Esophagus squamous epithelium (tissue), 5 donors: Measurements from ENCODE around the gene SYT2. TPM values are rescaled to one million over a fixed set of nuclear protein-coding genes. Genes with fewer than 3 reads are reported as not detected.
"Not testable (repeated sequence)": the region's sequence is repeated elsewhere in the genome, so short reads cannot be mapped to it uniquely, and the experiment has no call there.

Experiments
- DNase-seq: peaks from one replicate; lab custom pipeline; 2025; lab: John Stamatoyannopoulos, UW
- H3K27ac ChIP-seq, 4 donors: fragments of 200-600 bp; sonication (generic); one replicate each; pipeline ENCODE4 v1.5.1; 2016 to 2019; ENCODE audit warnings: mild to moderate bottlenecking in 1 of 4
- H3K27me3 ChIP-seq, 4 donors: fragments of 200-600 bp; sonication (generic); 1 replicate in 3 of 4; 2 replicates in 1 of 4; pipeline versions ENCODE4 v1.5.1 to v1.6.0; 2017 to 2021; ENCODE audit warnings: antibody characterized with exemption in 1 of 4
- H3K36me3 ChIP-seq, 3 donors: fragments of 200-600 bp; sonication (generic); one replicate each; pipeline ENCODE4 v1.5.1; 2016 to 2019
- H3K4me1 ChIP-seq, 3 donors: fragments of 200-600 bp; sonication (generic); one replicate each; pipeline ENCODE4 v1.5.1; 2017 to 2019
- H3K4me3 ChIP-seq, 4 donors: fragments of 200-600 bp; sonication (generic); 1 replicate in 3 of 4; 2 replicates in 1 of 4; pipeline ENCODE4 v1.5.1; 2016 to 2019; ENCODE audit warnings: mild to moderate bottlenecking in 2 of 4, moderate library complexity in 1 of 4
- H3K9me3 ChIP-seq, 3 donors: fragments of 200-600 bp; sonication (generic); one replicate each; pipeline ENCODE4 v1.5.1; 2016 to 2019
- POLR2A ChIP-seq, 4 donors: fragments of 450-650 bp; IDR thresholded peaks; one replicate each; pipeline ENCODE4 v1.6.1; 2017; ENCODE audit warnings: antibody characterized with exemption in 4 of 4, mild to moderate bottlenecking in 4 of 4, moderate library complexity in 3 of 4
- WGBS, 2 donors: methylation state at CpG; one replicate each; pipeline ENCODE4 v1.1.5; 2018; 5-methylcytosine and 5-hydroxymethylcytosine counted together
- intact Hi-C: fragments of 100-400 bp; cut with DNase I; formaldehyde crosslinking; loops from one replicate; pipeline ENCODE4 v1.15.0; 2022
- total RNA-seq, 4 donors: library from RNA; depleted of rRNA; stranded (reverse); fragments of >200 nt; gene quantifications; one replicate each; pipeline ENCODE4 v1.1.0, GENCODE V29; 2016
- TF ChIP-seq, protein P1 (sequence below), 6 experiments: fragments of 450-650 bp in 4 of 6; fragments of 200-600 bp in 2 of 6; sonication (generic) in 2 of 6; IDR thresholded peaks; one replicate each; pipeline ENCODE4 v1.5.1; 2016 to 2019; ENCODE audit warnings: antibody characterized with exemption in 6 of 6, mild to moderate bottlenecking in 4 of 6, moderate library complexity in 4 of 6
- donor health status: DM: yes; HTN: yes; CAD: no.

Gene SYT2
- total RNA-seq, 4 donors from 2014 or later = not detected

DNA sequence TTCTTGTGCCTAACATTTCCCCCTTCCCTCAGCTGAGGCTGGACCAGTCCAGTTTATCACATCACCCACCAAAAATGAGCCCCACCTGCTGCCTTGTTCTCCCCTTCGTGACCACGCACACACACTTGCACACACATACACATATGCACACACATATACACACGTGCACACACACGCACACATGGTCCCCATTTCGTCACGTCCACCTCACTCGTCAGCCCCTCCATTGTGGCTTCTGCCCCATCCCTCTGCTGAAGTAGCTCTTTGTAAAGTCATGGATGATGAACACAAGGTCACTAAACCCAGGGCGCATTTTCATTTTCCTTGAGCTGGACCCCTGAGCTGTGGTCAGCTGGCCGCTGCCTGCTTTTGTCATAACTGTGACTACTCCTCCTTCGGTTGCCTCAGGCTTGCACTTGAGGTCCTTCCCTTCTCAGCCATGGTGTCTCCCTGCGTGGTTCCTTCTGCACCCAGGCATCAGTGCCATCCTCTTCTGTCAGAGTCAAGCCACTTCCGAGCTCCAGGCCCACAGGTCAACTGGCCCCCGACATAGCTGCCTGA lies 93.8 kb downstream of the SYT2 start:
- Histone ChIP-seq H3K4me1 (peaks cover 12 to 32% (median 18%) of the 10 kb centered on the region in 3 donors), H3K27ac (no peak overlapping the region), H3K27me3 (peaks cover 0 to 29% (median 0%) of the 10 kb centered on the region in 4 donors), H3K9me3 (no peaks in the 10 kb centered on the region), H3K36me3 (no peaks in the 10 kb centered on the region), H3K4me3 (no peak overlapping the region)
- TF ChIP-seq, protein P1, sequence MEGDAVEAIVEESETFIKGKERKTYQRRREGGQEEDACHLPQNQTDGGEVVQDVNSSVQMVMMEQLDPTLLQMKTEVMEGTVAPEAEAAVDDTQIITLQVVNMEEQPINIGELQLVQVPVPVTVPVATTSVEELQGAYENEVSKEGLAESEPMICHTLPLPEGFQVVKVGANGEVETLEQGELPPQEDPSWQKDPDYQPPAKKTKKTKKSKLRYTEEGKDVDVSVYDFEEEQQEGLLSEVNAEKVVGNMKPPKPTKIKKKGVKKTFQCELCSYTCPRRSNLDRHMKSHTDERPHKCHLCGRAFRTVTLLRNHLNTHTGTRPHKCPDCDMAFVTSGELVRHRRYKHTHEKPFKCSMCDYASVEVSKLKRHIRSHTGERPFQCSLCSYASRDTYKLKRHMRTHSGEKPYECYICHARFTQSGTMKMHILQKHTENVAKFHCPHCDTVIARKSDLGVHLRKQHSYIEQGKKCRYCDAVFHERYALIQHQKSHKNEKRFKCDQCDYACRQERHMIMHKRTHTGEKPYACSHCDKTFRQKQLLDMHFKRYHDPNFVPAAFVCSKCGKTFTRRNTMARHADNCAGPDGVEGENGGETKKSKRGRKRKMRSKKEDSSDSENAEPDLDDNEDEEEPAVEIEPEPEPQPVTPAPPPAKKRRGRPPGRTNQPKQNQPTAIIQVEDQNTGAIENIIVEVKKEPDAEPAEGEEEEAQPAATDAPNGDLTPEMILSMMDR (IDR thresholded peaks at IDR 0.05) = no peak
- TF ChIP-seq POLR2A (IDR thresholded peaks at IDR 0.05) = no peak
- DNase-seq = no peak
- intact Hi-C loops = no loop called here
- WGBS, 2 donors = 67 to 89% methylated on average over 13 of the region's 13 CpGs

DNA sequence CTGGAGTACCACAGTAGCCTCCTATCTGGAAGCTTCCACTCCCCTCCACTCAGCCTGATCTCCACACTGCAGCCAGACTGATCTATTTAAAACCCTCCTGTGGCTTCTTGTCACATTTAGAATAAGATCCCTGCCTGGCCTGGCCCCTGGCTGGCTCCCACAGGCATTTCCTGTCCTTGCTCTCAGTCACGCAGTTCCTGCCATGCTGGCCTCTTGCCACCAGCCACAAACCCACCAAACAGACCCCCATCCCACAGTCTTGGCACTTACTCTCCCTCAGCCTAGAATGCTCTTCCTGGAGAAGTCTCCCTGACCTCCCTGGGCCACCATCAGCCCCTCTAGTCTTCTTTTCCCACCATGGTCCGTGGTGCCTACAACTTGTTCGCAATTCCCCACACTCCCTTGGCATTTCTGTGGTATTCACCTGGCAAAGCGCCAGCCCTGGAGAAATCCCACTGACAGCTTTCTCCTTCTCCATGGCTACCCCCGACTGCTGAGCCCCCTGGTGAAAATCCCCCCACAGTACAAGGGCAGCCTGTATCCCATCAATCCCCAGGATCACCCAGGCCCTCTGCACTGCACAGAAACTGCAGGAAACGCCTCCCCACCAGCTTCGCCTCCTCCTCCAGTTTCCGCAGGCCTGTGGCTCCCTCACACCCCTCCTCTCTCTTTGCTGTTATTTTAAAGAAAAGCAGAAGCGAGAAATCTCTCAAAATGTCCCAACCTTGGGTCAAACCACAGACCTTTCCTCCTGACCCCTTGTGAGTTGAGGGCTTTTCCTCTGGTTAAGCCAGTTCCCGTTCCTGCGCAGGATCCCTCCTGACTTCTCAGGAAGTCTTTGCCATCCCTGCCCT lies 94.5 kb downstream of the SYT2 start:
- no peak overlapping the region for H3K4me3 ChIP-seq
- H3K4me1 ChIP-seq = peaks cover 12 to 32% (median 18%) of the 10 kb centered on the region in 3 donors
- intact Hi-C loops = no loop called here
- TF ChIP-seq POLR2A (IDR thresholded peaks at IDR 0.05) = no peak
- TF ChIP-seq, protein P1 (IDR thresholded peaks at IDR 0.05) = no peak
- no peak for DNase-seq
- H3K9me3 ChIP-seq = no peaks in the 10 kb centered on the region
- H3K27ac ChIP-seq = peak overlapping the region in 2 of 4 donors; percentile 42 to 49
- H3K36me3 ChIP-seq = no peaks in the 10 kb centered on the region
- peaks cover 0 to 22% (median 0%) of the 10 kb centered on the region in 4 donors for H3K27me3 ChIP-seq
- 34 to 47% methylated on average over 10 to 11 of the region's 11 CpGs for WGBS, 2 donors

GRCh38 chr1:202615208-202615500 lies 95.1 kb downstream of the SYT2 start:
- H3K9me3 ChIP-seq, H3K4me3 ChIP-seq, DNase-seq, intact Hi-C loops, H3K36me3 ChIP-seq: not testable (repeated sequence)
- Histone ChIP-seq H3K4me1 (peaks cover 12 to 32% (median 18%) of the 10 kb centered on the region in 3 donors), H3K27me3 (peaks cover 0 to 16% (median 0%) of the 10 kb centered on the region in 4 donors), H3K27ac (peak overlapping the region in 2 of 4 donors; percentile 42 to 49)
- WGBS, 2 donors = 57 to 100% methylated on average over 1 of the region's 1 CpG

DNA sequence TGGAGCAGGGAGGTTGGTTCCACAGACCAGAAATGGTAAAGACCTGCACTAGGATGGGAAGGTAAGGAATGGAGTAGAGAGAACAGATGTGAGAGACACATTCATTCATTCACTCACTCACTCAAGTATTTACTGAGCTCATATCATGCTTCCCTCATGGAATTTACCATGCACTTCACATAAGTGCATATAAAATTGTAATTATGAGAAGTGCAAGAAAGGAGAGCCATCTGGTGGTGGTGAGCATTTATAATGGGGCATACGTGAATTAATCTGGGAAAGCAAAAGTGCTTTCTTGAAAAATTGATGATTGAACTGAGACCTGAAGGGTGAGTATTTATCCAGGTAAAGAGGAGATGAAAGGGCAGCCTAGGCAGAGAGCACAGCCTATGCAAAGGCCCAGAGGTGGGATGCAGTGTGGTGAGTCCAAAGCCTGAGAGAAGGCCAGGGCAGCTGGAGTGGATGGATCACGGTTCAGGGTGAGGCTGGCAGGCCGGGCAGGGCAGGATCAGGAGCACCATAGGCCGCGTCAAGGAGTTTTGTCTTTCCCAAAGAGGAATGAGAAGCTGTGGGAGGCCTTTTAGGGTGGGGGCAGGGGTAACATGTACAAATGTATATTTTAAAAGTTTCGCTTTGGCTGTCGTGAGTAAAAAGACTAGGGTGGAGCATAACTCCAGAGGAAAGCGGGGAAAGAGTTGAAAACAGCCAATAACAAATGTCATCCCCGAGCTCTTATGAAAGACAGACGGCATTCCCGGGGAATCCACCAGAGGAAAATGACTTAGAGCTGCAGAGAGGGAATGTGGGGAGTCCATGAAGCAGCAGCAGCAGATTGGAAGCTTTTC lies 95.7 kb downstream of the SYT2 start:
- H3K4me3 ChIP-seq, DNase-seq, intact Hi-C loops, H3K36me3 ChIP-seq, H3K9me3 ChIP-seq: not testable (repeated sequence)
- WGBS, 2 donors = 71 to 76% methylated on average over 8 to 10 of the region's 11 CpGs
- Histone ChIP-seq H3K27ac (peak overlapping the region in 2 of 4 donors; percentile 42 to 49), H3K27me3 (peaks cover 0 to 10% (median 0%) of the 10 kb centered on the region in 4 donors), H3K4me1 (peaks cover 12 to 32% (median 18%) of the 10 kb centered on the region in 3 donors)

DNA sequence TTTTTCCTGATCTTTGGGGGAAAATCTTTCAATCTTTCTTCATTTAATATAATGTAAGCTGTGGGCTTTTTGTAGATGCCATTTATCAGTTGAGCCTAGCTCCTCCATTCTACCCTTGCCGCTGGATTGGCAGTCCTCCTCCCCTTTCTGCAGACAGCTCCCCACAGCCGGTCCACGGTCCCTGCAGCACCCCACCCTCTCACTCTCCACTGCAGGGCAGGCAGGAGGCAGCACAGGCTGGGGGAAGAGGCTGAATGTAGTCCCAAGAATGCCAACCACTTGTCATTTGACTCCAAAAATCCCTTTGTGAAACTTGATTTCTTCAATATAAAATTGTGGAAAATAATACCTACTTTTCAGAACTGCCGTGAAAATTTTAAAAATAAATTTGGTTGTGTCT lies 96.7 kb downstream of the SYT2 start:
- TF ChIP-seq, protein P1 (IDR thresholded peaks at IDR 0.05) = no peak
- no peak for TF ChIP-seq POLR2A (IDR thresholded peaks at IDR 0.05)
- Histone ChIP-seq H3K9me3 (no peaks in the 10 kb centered on the region), H3K27me3 (no peaks in the 10 kb centered on the region), H3K4me1 (peaks cover 12 to 22% (median 12%) of the 10 kb centered on the region in 3 donors), H3K4me3 (no peak overlapping the region), H3K27ac (no peak overlapping the region), H3K36me3 (peaks cover 0 to under 1% (median 0%) of the 10 kb centered on the region in 3 donors)
- WGBS, 2 donors = 96 to 100% methylated on average over 1 to 4 of the region's 4 CpGs
- intact Hi-C loops = no loop called here
- no peak for DNase-seq

GRCh38 chr1:202612036-202612435 lies 98.2 kb downstream of the SYT2 start:
- intact Hi-C loops, H3K4me3 ChIP-seq, DNase-seq, H3K9me3 ChIP-seq, H3K27me3 ChIP-seq, H3K36me3 ChIP-seq, H3K27ac ChIP-seq: not testable (repeated sequence)
- H3K4me1 ChIP-seq = peaks cover 11 to 16% (median 12%) of the 10 kb centered on the region in 3 donors
- WGBS, 2 donors = 90 to 98% methylated on average over 3 of the region's 3 CpGs
